ENCODE data around the gene MAPK13.

Gene MAPK13

DNA sequence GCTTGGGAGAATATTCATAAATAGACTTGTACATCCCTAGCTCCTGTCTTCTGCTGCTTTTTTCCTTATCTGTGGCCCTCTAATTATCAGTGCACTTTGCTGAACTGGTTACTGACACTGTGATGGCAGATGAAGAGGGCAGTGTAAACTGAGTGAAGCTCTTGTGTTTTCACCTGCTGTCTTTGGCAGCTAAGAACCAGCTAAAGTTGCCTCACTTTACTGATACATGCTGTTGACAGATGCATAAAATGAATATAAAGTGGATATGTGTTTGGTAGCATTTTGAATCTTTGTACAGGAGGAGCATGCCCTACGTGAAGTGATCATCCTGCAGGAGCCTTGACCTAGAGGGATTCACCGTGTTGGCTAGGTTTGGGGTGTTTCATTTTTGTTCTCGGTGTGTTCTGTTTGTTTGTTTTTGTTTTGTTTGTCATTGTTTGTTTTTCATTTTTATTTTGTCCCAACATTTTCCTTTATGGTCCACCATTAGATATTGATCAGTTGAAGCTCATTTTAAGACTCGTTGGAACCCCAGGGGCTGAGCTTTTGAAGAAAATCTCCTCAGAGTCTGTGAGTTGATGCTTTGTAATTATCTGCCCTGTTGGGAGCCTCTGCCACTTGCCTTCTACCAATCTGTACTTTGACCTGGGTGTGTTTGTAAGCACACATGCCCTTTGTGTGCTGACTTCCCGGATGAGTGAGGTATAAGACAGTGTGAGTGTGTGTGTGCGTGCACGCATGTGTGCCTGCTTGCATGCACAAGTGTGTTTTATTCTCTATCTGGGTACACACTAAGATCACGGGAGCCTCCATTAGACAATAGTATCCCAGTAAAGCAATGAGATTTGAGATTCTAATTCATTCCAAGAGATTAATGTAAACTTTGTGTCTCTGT lies 34.6 kb upstream of the MAPK13 start:
- H3K4me3 ChIP-seq (ENCODE audit: low read depth, low read length) = no peak overlapping the region
- TF ChIP-seq CTCF (IDR thresholded peaks at IDR 0.05; ENCODE audit: borderline replicate concordance, insufficient read depth, low read depth, low read length) = no peak

GRCh38 chr6:36098253-36098919 lies 31.9 kb upstream of the MAPK13 start:
- TF ChIP-seq CTCF (IDR thresholded peaks at IDR 0.05; ENCODE audit: borderline replicate concordance, insufficient read depth, low read depth, low read length) = no peak
- no peak overlapping the region for H3K4me3 ChIP-seq (ENCODE audit: low read depth, low read length)

DNA sequence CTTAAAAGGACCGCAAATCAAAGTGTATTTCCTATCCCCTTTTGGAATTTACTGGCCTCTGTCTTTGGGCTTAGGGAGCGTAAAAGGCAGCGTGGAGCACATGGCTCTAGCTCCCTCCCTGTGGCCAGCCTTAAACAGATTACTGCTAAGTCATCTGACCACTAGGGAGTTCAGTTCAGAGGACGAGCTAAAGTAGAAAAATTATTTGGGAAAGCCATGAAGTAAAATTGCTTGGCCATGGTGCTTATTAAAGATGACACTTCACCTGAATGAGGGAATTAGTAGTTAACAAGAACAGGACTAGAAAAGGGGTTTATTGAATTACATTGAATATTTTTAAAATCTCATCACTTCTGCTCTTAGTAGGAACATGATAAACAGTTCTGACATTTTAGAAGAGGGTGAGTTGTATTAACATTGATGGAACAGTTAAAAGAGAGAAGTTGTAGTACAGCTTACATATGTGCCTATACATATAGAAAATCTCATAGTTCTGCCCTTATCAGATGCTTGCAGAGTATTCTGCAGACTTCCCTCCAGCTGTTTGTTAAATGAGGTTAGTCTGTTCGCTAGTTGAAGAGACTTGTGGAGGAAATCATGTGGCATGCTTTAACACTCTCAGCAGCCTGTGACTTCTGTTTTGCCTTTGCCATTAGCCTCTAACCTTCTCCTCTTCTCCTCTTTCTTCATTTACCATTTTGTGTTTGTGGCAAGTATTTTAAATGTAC lies 31.2 kb upstream of the MAPK13 start:
- H3K4me3 ChIP-seq (ENCODE audit: low read depth, low read length) = no peak overlapping the region
- no peak for TF ChIP-seq CTCF (IDR thresholded peaks at IDR 0.05; ENCODE audit: borderline replicate concordance, insufficient read depth, low read depth, low read length)

DNA sequence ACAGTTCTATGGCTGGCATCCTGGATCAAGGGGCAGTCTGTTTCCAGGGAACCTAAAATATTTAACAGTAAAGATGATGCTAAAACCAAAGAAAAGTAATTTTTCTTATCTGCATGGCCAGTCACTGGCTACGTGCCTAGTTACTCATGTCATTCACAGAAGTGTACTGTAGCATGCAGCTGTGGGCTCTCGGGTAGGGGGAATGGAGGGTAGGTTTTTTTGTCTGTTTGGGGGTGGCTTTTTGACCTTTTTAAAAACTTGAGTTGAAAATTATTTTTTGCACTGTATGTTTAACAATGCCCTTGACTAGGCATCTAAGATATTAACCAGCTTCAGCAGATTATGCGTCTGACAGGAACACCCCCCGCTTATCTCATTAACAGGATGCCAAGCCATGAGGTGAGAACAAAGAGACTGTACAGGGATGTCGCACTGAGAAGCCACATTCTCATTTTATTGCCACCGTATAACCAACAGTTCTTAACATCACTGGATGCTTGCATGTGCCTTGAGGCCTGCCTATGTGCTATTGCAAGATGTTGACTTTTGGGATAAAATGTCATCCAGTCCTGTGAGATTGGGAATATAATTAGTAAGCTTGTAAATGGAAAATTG lies 30.3 kb upstream of the MAPK13 start:
- no peak overlapping the region for H3K4me3 ChIP-seq (ENCODE audit: low read depth, low read length)
- no peak for TF ChIP-seq CTCF (IDR thresholded peaks at IDR 0.05; ENCODE audit: borderline replicate concordance, insufficient read depth, low read depth, low read length)

- no peak overlapping the region for H3K4me3 ChIP-seq (ENCODE audit: low read depth, low read length)
- no peak for TF ChIP-seq CTCF (IDR thresholded peaks at IDR 0.05; ENCODE audit: borderline replicate concordance, insufficient read depth, low read depth, low read length)
These were observed 28.6 kb upstream of the MAPK13 start for GRCh38 chr6:36101691-36102090.

DNA sequence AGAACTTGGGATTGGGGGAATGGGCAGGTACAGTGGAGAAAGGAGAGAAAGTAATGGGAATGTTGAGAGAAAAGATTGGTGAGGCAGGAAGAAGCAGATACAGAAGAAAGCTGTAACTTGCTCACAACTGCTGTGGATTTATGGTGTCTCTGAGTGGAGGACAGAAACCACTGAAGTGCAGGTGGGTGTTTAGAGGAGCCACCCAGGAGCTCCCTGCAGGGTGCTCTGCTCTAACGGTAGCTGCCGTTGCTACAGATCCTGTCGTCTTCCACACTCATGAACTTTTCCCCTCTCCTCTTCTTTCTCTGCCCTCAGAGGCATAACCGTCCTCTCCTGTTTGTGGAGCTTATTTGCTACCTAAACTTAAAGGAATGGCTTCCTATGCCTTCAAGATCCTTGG lies 27.5 kb upstream of the MAPK13 start:
- TF ChIP-seq CTCF (IDR thresholded peaks at IDR 0.05; ENCODE audit: borderline replicate concordance, insufficient read depth, low read depth, low read length) = no peak
- H3K4me3 ChIP-seq (ENCODE audit: low read depth, low read length) = no peak overlapping the region
